ENCODE measurements around the gene SDR42E1.
A peak's percentile ranks its signal among the peaks of the same experiment; 100 is the strongest.
"Not testable (repeated sequence)": the region's sequence is repeated elsewhere in the genome, so short reads cannot be mapped to it uniquely, and the experiment has no call there.

SDR42E1 gene

GRCh38 chr16:82005027-82005830 is 6.0 kb downstream of the SDR42E1 start:
- DNase-seq (ENCODE audit: low read depth), result no peak

GRCh38 chr16:82004601-82005000 is 6.7 kb downstream of the SDR42E1 start:
- DNase-seq (ENCODE audit: low read depth), result no peak

GRCh38 chr16:82002831-82003230 is 8.4 kb downstream of the SDR42E1 start:
- no peak for DNase-seq (ENCODE audit: low read depth)

- DNase-seq (ENCODE audit: low read depth), result peak; percentile 81
Measured at GRCh38 chr16:81997738-81998137, 13.5 kb downstream of the SDR42E1 start.

GRCh38 chr16:81996664-81997509 is 14.4 kb downstream of the SDR42E1 start:
- DNase-seq (ENCODE audit: low read depth), result peak; percentile 66

- DNase-seq (ENCODE audit: low read depth), result no peak
Measured at GRCh38 chr16:81995651-81996050, 15.6 kb downstream of the SDR42E1 start.

- DNase-seq (ENCODE audit: low read depth), result no peak
Measured at GRCh38 chr16:81994485-81994884, 16.8 kb downstream of the SDR42E1 start.

- no peak for DNase-seq (ENCODE audit: low read depth)
Measured at GRCh38 chr16:81992859-81993258, 18.4 kb downstream of the SDR42E1 start.

- DNase-seq (ENCODE audit: low read depth), result no peak
Measured at GRCh38 chr16:81987706-81988105, 23.6 kb downstream of the SDR42E1 start.

- DNase-seq (ENCODE audit: low read depth), result no peak
Measured at GRCh38 chr16:81987121-81987520, 24.1 kb downstream of the SDR42E1 start.

- not testable (repeated sequence) for DNase-seq (ENCODE audit: low read depth)
Measured at GRCh38 chr16:81977335-81977942, 33.8 kb downstream of the SDR42E1 start.

GRCh38 chr16:81975637-81976036 is 35.6 kb downstream of the SDR42E1 start:
- DNase-seq (ENCODE audit: low read depth), result no peak

- DNase-seq (ENCODE audit: low read depth), result no peak
Measured at GRCh38 chr16:81973737-81974136, 37.5 kb downstream of the SDR42E1 start.

- no peak for DNase-seq (ENCODE audit: low read depth)
Measured at GRCh38 chr16:81971853-81972252, 39.4 kb downstream of the SDR42E1 start.

GRCh38 chr16:81967358-81967757 is 43.9 kb downstream of the SDR42E1 start:
- no peak for DNase-seq (ENCODE audit: low read depth)

GRCh38 chr16:81964808-81965207 is 46.5 kb downstream of the SDR42E1 start:
- DNase-seq (ENCODE audit: low read depth), result no peak

GRCh38 chr16:81956213-81956948 is 54.9 kb downstream of the SDR42E1 start:
- DNase-seq (ENCODE audit: low read depth), result peak; percentile 69

- DNase-seq (ENCODE audit: low read depth), result no peak
Measured at GRCh38 chr16:81951564-81951963, 59.7 kb downstream of the SDR42E1 start.

- DNase-seq (ENCODE audit: low read depth), result peak; percentile 14
Measured at GRCh38 chr16:81946206-81946605, 65.1 kb downstream of the SDR42E1 start.

- DNase-seq (ENCODE audit: low read depth), result peak; percentile 47
Measured at GRCh38 chr16:81945665-81946064, 65.6 kb downstream of the SDR42E1 start.

- no peak for DNase-seq (ENCODE audit: low read depth)
Measured at GRCh38 chr16:81942007-81942601, 69.2 kb downstream of the SDR42E1 start.
